GM12891 (cell line): ENCODE data around the gene TRPC4.

Experiments used
- PAX5 ChIP-seq: IDR thresholded peaks from 2 replicates; pipeline ENCODE4 v1.6.1; 2011; ENCODE audit warnings: low read length, moderate library complexity, mild to moderate bottlenecking; ENCODE audit not compliant: insufficient read depth, severe bottlenecking
- POLR2A ChIP-seq: IDR thresholded peaks from 2 replicates; pipeline ENCODE4 v1.6.1; 2011; ENCODE audit warnings: low read depth, low read length, control low read depth
- POLR2AphosphoS5 ChIP-seq: IDR thresholded peaks from 2 replicates; pipeline ENCODE4 v1.6.1; 2011; ENCODE audit warnings: low read depth, low read length, control low read depth
- TAF1 ChIP-seq: IDR thresholded peaks from 2 replicates; pipeline ENCODE4 v1.6.1; 2011; ENCODE audit warnings: low read depth, low read length, control low read depth

DNA sequence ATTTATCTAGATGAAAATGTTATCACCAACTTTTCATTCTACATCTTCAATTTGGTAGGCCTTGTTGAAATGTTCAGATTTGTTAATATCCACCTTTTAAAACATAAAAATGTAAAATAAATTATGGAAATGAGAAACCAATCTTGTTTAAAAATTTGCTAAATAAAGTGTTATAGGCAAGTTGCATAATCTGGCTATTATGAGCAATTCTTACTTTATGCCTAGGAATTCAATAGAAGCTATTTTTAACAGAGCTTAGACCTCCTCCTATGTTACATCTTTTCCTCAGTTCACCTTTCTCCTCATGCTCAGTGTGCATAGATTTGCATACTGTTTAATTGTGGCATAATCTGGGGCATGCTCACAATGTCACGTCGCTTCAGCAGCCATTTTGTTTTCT lies 183.1 kb downstream of the TRPC4 start:
- TF ChIP-seq TAF1: no peak
- no peak for TF ChIP-seq POLR2AphosphoS5
- TF ChIP-seq POLR2A: no peak
- no peak for TF ChIP-seq PAX5
